K562 (cell line): ENCODE data around the gene SLC19A1. TPM values are rescaled to one million over a fixed set of nuclear protein-coding genes. Genes with fewer than 3 reads are reported as not detected.

Source experiments
- ATAC-seq: fragments of 200-7000 bp; cut with Tn5 transposase; 3 replicates; pipeline ENCODE4 v1.9.1; 2020; ENCODE audit warnings: moderate library complexity
- BruUV-seq: library from RNA; stranded (reverse); fragments of 400-500 nt; replicated peaks from 2 replicates; lab custom pipeline; 2021; lab: Mats Ljungman, UMichigan
- CTCF ChIA-PET: fragments of 300-600 bp; formaldehyde crosslinking; extraction: SDS; loops from one replicate; lab custom pipeline; 2021; ENCODE audit warnings: low intra/inter-chr PET ratio; lab: Yijun Ruan, JAX
- POLR2A ChIA-PET: fragments of 300-600, 350-650 bp; sonication (Branson Sonifier 250); formaldehyde crosslinking; extraction: SDS; loops from one replicate; lab custom pipeline; 2021; ENCODE audit warnings: antibody characterized with exemption, inconsistent platforms; lab: Yijun Ruan, JAX
- DNase-seq, 4 experiments: peaks; one replicate each; pipeline versions ENCODE4 v3.0.0 to v3.0.0-alpha.2; 2011 to 2018; ENCODE audit warnings: low spot score in 3 of 4, mixed read lengths in 3 of 4; ENCODE audit errors: extremely low read depth in 1 of 4
- FAIRE-seq: peaks from 2 replicates; lab custom pipeline; 2011; peaks lifted over from hg19 to GRCh38; lab: Jason Lieb, UNC
- H2AFZ ChIP-seq: 2 replicates; pipeline ENCODE4 v1.6.0; 2011; ENCODE audit warnings: low read depth, low read length, control low read depth, inconsistent platforms
- H3K27ac ChIP-seq: fragments of 200-600 bp; 3 replicates; pipeline ENCODE4 v1.8.0; 2011; ENCODE audit warnings: low read depth, mild to moderate bottlenecking, control low read depth, inconsistent platforms, low read length, moderate library complexity, mixed read lengths; ENCODE audit errors: extremely low read depth
- H3K27me3 ChIP-seq, 2 experiments: fragments of 300-600 bp in 1 of 2; 2 replicates in 1 of 2; 3 replicates in 1 of 2; pipeline versions ENCODE4 v1.6.0 to v1.8.0; 2011; ENCODE audit warnings: inconsistent platforms in 2 of 2, low read length in 2 of 2, mild to moderate bottlenecking in 1 of 2, mixed read lengths in 1 of 2, moderate library complexity in 1 of 2; ENCODE audit not compliant: control insufficient read depth in 2 of 2, insufficient read depth in 2 of 2
- H3K36me3 ChIP-seq: fragments of 300-600 bp; 3 replicates; pipeline ENCODE4 v1.8.0; 2011; ENCODE audit warnings: mild to moderate bottlenecking, low read length, inconsistent platforms; ENCODE audit not compliant: control insufficient read depth, insufficient read depth
- H3K4me1 ChIP-seq, 2 experiments: fragments of 200-600 bp in 1 of 2; replicated peaks in 1 of 2; 2 replicates in 1 of 2; 3 replicates in 1 of 2; pipeline versions ENCODE4 v1.5.1 to v1.8.0; 2011; ENCODE audit warnings: inconsistent platforms in 2 of 2, low read length in 2 of 2, mild to moderate bottlenecking in 1 of 2, mixed read lengths in 1 of 2, moderate library complexity in 1 of 2; ENCODE audit not compliant: control insufficient read depth in 2 of 2, insufficient read depth in 2 of 2
- H3K4me2 ChIP-seq: 2 replicates; pipeline ENCODE4 v1.6.1; 2011; ENCODE audit warnings: low read length, control low read depth, inconsistent platforms, mixed read lengths; ENCODE audit not compliant: insufficient read depth
- H3K4me3 ChIP-seq: fragments of 200-600 bp; sonication (generic), shearing (Covaris generic); 2 replicates; pipeline ENCODE4 v1.5.1; 2016; ENCODE audit warnings: control low read depth, inconsistent platforms
- H3K79me2 ChIP-seq: fragments of 200-600 bp; 3 replicates; pipeline ENCODE4 v1.8.0; 2011; ENCODE audit warnings: low read length, inconsistent platforms; ENCODE audit not compliant: control insufficient read depth, insufficient read depth
- H3K9ac ChIP-seq, 2 experiments: 2 replicates each; pipeline versions ENCODE4 v1.6.0 to v1.6.1; 2011; ENCODE audit warnings: low read depth in 2 of 2, low read length in 2 of 2, control low read depth in 1 of 2, inconsistent platforms in 1 of 2, mild to moderate bottlenecking in 1 of 2, mixed read lengths in 1 of 2; ENCODE audit not compliant: insufficient read depth in 1 of 2
- H3K9me1 ChIP-seq: one replicate; pipeline ENCODE4 v1.6.0; 2011; ENCODE audit warnings: inconsistent platforms, mild to moderate bottlenecking, low read length, moderate library complexity; ENCODE audit not compliant: control insufficient read depth, insufficient read depth
- H3K9me3 ChIP-seq: replicated peaks from 2 replicates; pipeline ENCODE4 v1.5.1; 2011; ENCODE audit warnings: low read depth, low read length, inconsistent platforms; ENCODE audit not compliant: control insufficient read depth, insufficient read depth
- H4K20me1 ChIP-seq: replicated peaks from 2 replicates; pipeline ENCODE4 v1.6.1; 2011; ENCODE audit warnings: low read length, inconsistent platforms, mixed read lengths; ENCODE audit not compliant: control insufficient read depth, insufficient read depth
- BRF2 ChIP-seq: IDR thresholded peaks from 3 replicates; pipeline ENCODE4 v1.6.1; 2011; ENCODE audit warnings: borderline replicate concordance, mild to moderate bottlenecking; ENCODE audit not compliant: insufficient read length, insufficient read depth
- CBFA2T2 ChIP-seq: fragments of 450-650 bp; conservative IDR thresholded peaks from 2 replicates; pipeline ENCODE4 v1.6.1; 2017; ENCODE audit warnings: mild to moderate bottlenecking
- ETV1 ChIP-seq: fragments of 450-650 bp; conservative IDR thresholded peaks from 2 replicates; pipeline ENCODE4 v1.6.1; 2016; ENCODE audit warnings: missing genetic modification characterization, control low read depth, low read depth, missing compliant biosample characterization
- HNRNPL ChIP-seq: fragments of 200-400 bp; formaldehyde crosslinking; IDR thresholded peaks from 2 replicates; pipeline ENCODE4 v1.6.1; 2017; ENCODE audit warnings: low read depth, mild to moderate bottlenecking, low read length
- HSF4 ChIP-seq: fragments of 250-450 bp; sonication (Bioruptor Pico); IDR thresholded peaks from 2 replicates; pipeline ENCODE4 v2.1.2; 2022; ENCODE audit warnings: mild to moderate bottlenecking, moderate library complexity, borderline replicate concordance
- NR1H2 ChIP-seq: sonication (generic); formaldehyde crosslinking; IDR thresholded peaks from 2 replicates; pipeline ENCODE4 v1.4.0; 2020; ENCODE audit warnings: mild to moderate bottlenecking, missing genetic modification reagents
- POLR2A ChIP-seq: fragments of 450-650 bp; conservative IDR thresholded peaks from 2 replicates; pipeline ENCODE4 v1.6.1; 2016
- POLR2G ChIP-seq: fragments of 200-400 bp; formaldehyde crosslinking; IDR thresholded peaks from 2 replicates; pipeline ENCODE4 v1.6.1; 2017; ENCODE audit warnings: low read depth, mild to moderate bottlenecking, antibody characterized with exemption, low read length, moderate library complexity
- PPARD ChIP-seq: fragments of 250-450 bp; sonication (Bioruptor Pico); IDR thresholded peaks from 2 replicates; pipeline ENCODE4 v1.8.0; 2022; ENCODE audit warnings: inconsistent platforms, mild to moderate bottlenecking, moderate library complexity
- RBM15 ChIP-seq: fragments of 200-400 bp; formaldehyde crosslinking; IDR thresholded peaks from 2 replicates; pipeline ENCODE4 v1.6.1; 2018; ENCODE audit warnings: mild to moderate bottlenecking, low read length, moderate library complexity; ENCODE audit not compliant: insufficient read depth
- SMARCC2 ChIP-seq: fragments of 450-650 bp; IDR thresholded peaks from 2 replicates; pipeline ENCODE4 v1.6.1; 2017; ENCODE audit warnings: antibody characterized with exemption, moderate library complexity, mild to moderate bottlenecking, low read depth
- SRF ChIP-seq, 2 experiments: fragments of 250-450, 450-650 bp in 1 of 2; sonication (Bioruptor Pico) in 1 of 2; sonication (generic) in 1 of 2; formaldehyde crosslinking; IDR thresholded peaks; 2 replicates each; pipeline versions ENCODE4 v1.5.0 to v1.5.1; 2020 to 2022; ENCODE audit warnings: mild to moderate bottlenecking in 1 of 2, missing genetic modification reagents in 1 of 2
- ZBTB7A ChIP-seq: IDR thresholded peaks from 2 replicates; pipeline ENCODE4 v1.6.1; 2011; ENCODE audit warnings: low read depth, mild to moderate bottlenecking, low read length, moderate library complexity, borderline replicate concordance; ENCODE audit not compliant: control insufficient read depth
- ZNF175 ChIP-seq: fragments of 200-800 bp; sonication (Bioruptor generic); IDR thresholded peaks from 2 replicates; pipeline ENCODE4 v1.6.1; 2016; ENCODE audit warnings: low read depth, mild to moderate bottlenecking, missing genetic modification characterization, missing compliant biosample characterization
- ZNF512 ChIP-seq: IDR thresholded peaks from 2 replicates; pipeline ENCODE4 v1.6.1; 2016; ENCODE audit warnings: missing genetic modification characterization, missing compliant biosample characterization
- WGBS: fragments of 100-300 bp; shearing (Covaris generic); methylation state at CpG from one replicate; pipeline ENCODE4 v1.1.6; 2016; ENCODE audit warnings: low coverage, mixed read lengths; ENCODE audit not compliant: insufficient coverage; ENCODE audit errors: missing lambda C conversion rate; 5-methylcytosine and 5-hydroxymethylcytosine counted together
- in situ Hi-C: fragments of 300-500 bp; cut with MboI; formaldehyde crosslinking; loops from 4 replicates; pipeline ENCODE4 v1.15.0; 2018; ENCODE audit warnings: inconsistent platforms, mixed read lengths
- intact Hi-C: fragments of 100-400 bp; cut with micrococcal nuclease; formaldehyde crosslinking; loops from 2 replicates; pipeline ENCODE4 v1.14.2; 2022
- polyA plus RNA-seq, 8 experiments: library from polyadenylated mRNA; depleted of rRNA in 4 of 8; stranded (reverse) in 5 of 8; unstranded in 3 of 8; fragments of >200 nt; fragmentation: Nextera tagmentation in 2 of 8; fragmentation: Illumina TruSeq in 1 of 8; extraction: Ambion mirVana in 2 of 8; extraction: Trizol in 1 of 8; gene quantifications; 2 replicates each; pipeline versions ENCODE4 v1.2.1 to v1.2.3, GENCODE V29; 2011 to 2014; ENCODE audit warnings: inconsistent platforms in 1 of 8, missing spikeins in 1 of 8
- total RNA-seq, 7 experiments: library from RNA; depleted of rRNA in 6 of 7; stranded (reverse); fragments of >200 nt in 6 of 7; fragmentation: Illumina TruSeq in 2 of 7; extraction: Trizol in 2 of 7; gene quantifications; 2 replicates each; pipeline versions ENCODE4 v1.2.1 to v1.2.3, GENCODE V29; 2011 to 2021; ENCODE audit warnings: low replicate concordance in 1 of 7

SLC19A1 gene
- total and polyA plus RNA-seq, 9 of the 15 experiments (the other 6 are each of a cell fraction or from before 2014, with no cell fraction given): 0.65 to 88.7 (median 12.0) TPM

- Histone ChIP-seq H3K36me3 (peaks cover 8% of the 10 kb centered on the region; the same call in 1 of the 3 replicates), H3K79me2 (no peaks in the 10 kb centered on the region), H3K4me3 (no peak overlapping the region), H3K9me3 (no peaks in the 10 kb centered on the region), H3K9ac (peak overlapping the region in 1 of 2 experiments; percentile 78; a peak in 1 of 4 replicates), H3K27me3 (no peaks in the 10 kb centered on the region), H3K9me1 (no peaks in the 10 kb centered on the region), H2AFZ (no peak overlapping the region), H3K27ac (no peak overlapping the region), H3K4me2 (no peak overlapping the region), H4K20me1 (peaks cover 30% of the 10 kb centered on the region), H3K4me1 (peaks cover 6 to 72% of the 10 kb centered on the region in 2 experiments; a peak in 4 of 5 replicates)
- ATAC-seq (no peak), FAIRE-seq (no peak), DNase-seq (no peak)
- CTCF ChIA-PET: no interaction called here
- POLR2A ChIA-PET: interaction anchor here (0.9 kb wide), 1 partner anchor 15 kb away, joined by 3 read pairs; no protein-coding TSS in a partner anchor
- TF ChIP-seq PPARD (no peak), ZNF512 (tag) (no peak), BRF2 (no peak), POLR2A (peak; percentile 31; the same call in 1 of the 2 replicates), RBM15 (no peak), SRF (CRISPR knock-in tag; IDR thresholded peaks at IDR 0.05) (no peak), ZNF175 (no peak), CBFA2T2 (no peak), SMARCC2 (no peak), ZBTB7A (no peak), HSF4 (no peak), POLR2G (peak; percentile 70), ETV1 (tag) (no peak), NR1H2 (CRISPR knock-in tag) (no peak), HNRNPL (peak; percentile 94)
- BruUV-seq: no TSS peak
- 78% methylated on average over 5 of the region's 13 CpGs for WGBS
- in situ Hi-C loops (no loop called here), intact Hi-C loops (no loop called here)
These were observed 35.3 kb downstream of the SLC19A1 start for GRCh38 chr21:45506836-45507522.
